PC-3 (cell line): Measurements from ENCODE around the gene CLDN1. TPM values are rescaled to one million over a fixed set of nuclear protein-coding genes. Genes with fewer than 3 reads are reported as not detected.

ENCODE experiments used
- ATAC-seq: fragments of 200-7000 bp; cut with Tn5 transposase; 2 replicates; pipeline ENCODE4 v1.9.1; 2020; ENCODE audit warnings: mild to moderate bottlenecking, moderate library complexity
- BruUV-seq: library from RNA; stranded (reverse); fragments of 400-500 nt; replicated peaks from 2 replicates; lab custom pipeline; 2021; lab: Mats Ljungman, UMichigan
- CTCF ChIA-PET: fragments of 300-600 bp; sonication (Branson Sonifier 250); formaldehyde crosslinking; loops from one replicate; lab custom pipeline; 2022; ENCODE audit warnings: antibody characterized with exemption; lab: Charles Lee
- POLR2A ChIA-PET: fragments of 300-600 bp; sonication (Branson Sonifier 250); formaldehyde crosslinking; loops from one replicate; lab custom pipeline; 2022; ENCODE audit warnings: antibody characterized with exemption; ENCODE audit not compliant: unreplicated experiment; lab: Charles Lee
- DNase-seq: peaks from one replicate; pipeline ENCODE4 v3.0.0-alpha.2; 2015
- H2AFZ ChIP-seq: fragments of 300-600 bp; sonication (generic); 2 replicates; pipeline ENCODE4 v1.6.0; 2016; ENCODE audit warnings: antibody characterized with exemption, low read length
- H3F3A ChIP-seq: fragments of 300-600 bp; sonication (generic); one replicate; pipeline ENCODE4 v1.6.0; 2017; ENCODE audit warnings: antibody characterized with exemption, low read length, control low read depth, mild to moderate bottlenecking; ENCODE audit not compliant: unreplicated experiment
- H3K27ac ChIP-seq: fragments of 300-600 bp; sonication (generic); 2 replicates; pipeline ENCODE4 v1.5.1; 2016; ENCODE audit warnings: mild to moderate bottlenecking, low read length
- H3K27me3 ChIP-seq: fragments of 300-600 bp; sonication (generic); 2 replicates; pipeline ENCODE4 v1.6.1; 2016; ENCODE audit warnings: low read length, mixed read lengths
- H3K36me3 ChIP-seq: fragments of 300-600 bp; sonication (generic); 2 replicates; pipeline ENCODE4 v1.6.1; 2016; ENCODE audit warnings: low read depth, mixed run types, low read length, mixed read lengths
- H3K4me1 ChIP-seq: fragments of 300-600 bp; sonication (generic); 2 replicates; pipeline ENCODE4 v1.5.1; 2016; ENCODE audit warnings: low read length; ENCODE audit not compliant: insufficient read depth
- H3K4me2 ChIP-seq: fragments of 300-600 bp; sonication (generic); 2 replicates; pipeline ENCODE4 v1.6.0; 2016; ENCODE audit warnings: low read length
- H3K4me3 ChIP-seq: fragments of 300-600 bp; sonication (generic); 2 replicates; pipeline ENCODE4 v1.5.1; 2016; ENCODE audit warnings: mild to moderate bottlenecking, low read length, mixed read lengths
- H3K79me2 ChIP-seq: fragments of 300-600 bp; sonication (generic); 2 replicates; pipeline ENCODE4 v1.6.1; 2017; ENCODE audit warnings: low read length, mixed read lengths
- H3K9ac ChIP-seq: fragments of 300-600 bp; sonication (generic); 2 replicates; pipeline ENCODE4 v1.6.0; 2016; ENCODE audit warnings: mild to moderate bottlenecking, low read length
- H3K9me2 ChIP-seq: fragments of 300-600 bp; sonication (generic); replicated peaks from 2 replicates; pipeline ENCODE4 v1.6.1; 2016; ENCODE audit warnings: mixed run types, low read length, mixed read lengths
- H3K9me3 ChIP-seq: fragments of 300-600 bp; sonication (generic); 2 replicates; pipeline ENCODE4 v1.6.1; 2016; ENCODE audit warnings: low read length, mixed read lengths
- H4K20me1 ChIP-seq: fragments of 300-600 bp; sonication (generic); 2 replicates; pipeline ENCODE4 v1.6.1; 2016; ENCODE audit warnings: low read length, mixed read lengths
- EZH2 ChIP-seq: fragments of 300-600 bp; sonication (generic); IDR thresholded peaks from one replicate; pipeline ENCODE4 v1.6.1; 2017; ENCODE audit warnings: antibody characterized with exemption, mild to moderate bottlenecking, low read length; ENCODE audit not compliant: unreplicated experiment
- EZH2phosphoT487 ChIP-seq: fragments of 300-600 bp; sonication (generic); IDR thresholded peaks from 2 replicates; pipeline ENCODE4 v1.6.1; 2018; ENCODE audit warnings: mild to moderate bottlenecking, antibody characterized with exemption, low read length, borderline replicate concordance
- intact Hi-C: fragments of 100-400 bp; cut with micrococcal nuclease; formaldehyde crosslinking; loops from 2 replicates; pipeline ENCODE4 v1.9.0; 2023
- total RNA-seq: library from RNA; depleted of rRNA; stranded (reverse); fragments of >200 nt; gene quantifications from 2 replicates; pipeline ENCODE4 v1.2.3, GENCODE V29; 2014
- TF ChIP-seq, protein P1 (sequence below): fragments of 300-600 bp; sonication (generic); conservative IDR thresholded peaks from 2 replicates; pipeline ENCODE4 v1.5.1; 2017; ENCODE audit warnings: antibody characterized with exemption, low read depth, mild to moderate bottlenecking, low read length

CLDN1 gene
- total RNA-seq, 1 experiment from 2014 or later = 6.8 TPM

DNA sequence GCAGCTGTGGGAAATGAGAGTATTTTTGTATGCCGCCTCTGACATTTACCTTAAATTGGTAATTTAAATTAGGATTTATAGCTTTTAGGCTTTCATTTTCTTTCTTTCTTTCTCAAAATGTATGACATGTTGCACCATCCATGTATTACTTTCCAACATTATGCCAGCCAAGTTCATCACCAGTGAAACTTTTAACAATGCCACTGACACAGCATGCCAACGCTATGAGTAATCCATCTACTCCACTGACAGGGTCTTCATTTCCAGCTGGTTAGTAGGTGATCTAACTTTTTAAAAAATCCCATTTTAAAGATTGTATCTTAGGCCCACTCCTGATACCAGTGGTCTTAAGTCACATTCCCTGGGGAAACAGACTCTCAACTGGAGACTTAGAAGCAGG lies 43.9 kb upstream of the CLDN1 start:
- no peaks in the 10 kb centered on the region for H3F3A ChIP-seq
- DNase-seq = peak; percentile 70
- no peak overlapping the region for H3K9ac ChIP-seq
- H3K27me3 ChIP-seq = no peaks in the 10 kb centered on the region
- H3K4me3 ChIP-seq = no peak overlapping the region
- H3K79me2 ChIP-seq = no peaks in the 10 kb centered on the region
- no peaks in the 10 kb centered on the region for H4K20me1 ChIP-seq
- no peak overlapping the region for H2AFZ ChIP-seq
- H3K9me3 ChIP-seq = no peaks in the 10 kb centered on the region
- intact Hi-C loops = no loop called here
- ATAC-seq = peak; percentile 64
- H3K9me2 ChIP-seq = no peaks in the 10 kb centered on the region
- H3K4me1 ChIP-seq = peaks cover 16% of the 10 kb centered on the region
- TF ChIP-seq EZH2phosphoT487 (no peak), EZH2 (no peak)
- TF ChIP-seq, protein P1, sequence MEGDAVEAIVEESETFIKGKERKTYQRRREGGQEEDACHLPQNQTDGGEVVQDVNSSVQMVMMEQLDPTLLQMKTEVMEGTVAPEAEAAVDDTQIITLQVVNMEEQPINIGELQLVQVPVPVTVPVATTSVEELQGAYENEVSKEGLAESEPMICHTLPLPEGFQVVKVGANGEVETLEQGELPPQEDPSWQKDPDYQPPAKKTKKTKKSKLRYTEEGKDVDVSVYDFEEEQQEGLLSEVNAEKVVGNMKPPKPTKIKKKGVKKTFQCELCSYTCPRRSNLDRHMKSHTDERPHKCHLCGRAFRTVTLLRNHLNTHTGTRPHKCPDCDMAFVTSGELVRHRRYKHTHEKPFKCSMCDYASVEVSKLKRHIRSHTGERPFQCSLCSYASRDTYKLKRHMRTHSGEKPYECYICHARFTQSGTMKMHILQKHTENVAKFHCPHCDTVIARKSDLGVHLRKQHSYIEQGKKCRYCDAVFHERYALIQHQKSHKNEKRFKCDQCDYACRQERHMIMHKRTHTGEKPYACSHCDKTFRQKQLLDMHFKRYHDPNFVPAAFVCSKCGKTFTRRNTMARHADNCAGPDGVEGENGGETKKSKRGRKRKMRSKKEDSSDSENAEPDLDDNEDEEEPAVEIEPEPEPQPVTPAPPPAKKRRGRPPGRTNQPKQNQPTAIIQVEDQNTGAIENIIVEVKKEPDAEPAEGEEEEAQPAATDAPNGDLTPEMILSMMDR = no peak
- no peaks in the 10 kb centered on the region for H3K36me3 ChIP-seq
- BruUV-seq = no TSS peak
- ChIA-PET CTCF (interaction anchor here (0.8 kb wide), 1 partner anchor 18 kb away, joined by 3 read pairs; no protein-coding TSS in a partner anchor), POLR2A (no interaction called here)
- no peak overlapping the region for H3K27ac ChIP-seq
- H3K4me2 ChIP-seq = no peak overlapping the region

DNA sequence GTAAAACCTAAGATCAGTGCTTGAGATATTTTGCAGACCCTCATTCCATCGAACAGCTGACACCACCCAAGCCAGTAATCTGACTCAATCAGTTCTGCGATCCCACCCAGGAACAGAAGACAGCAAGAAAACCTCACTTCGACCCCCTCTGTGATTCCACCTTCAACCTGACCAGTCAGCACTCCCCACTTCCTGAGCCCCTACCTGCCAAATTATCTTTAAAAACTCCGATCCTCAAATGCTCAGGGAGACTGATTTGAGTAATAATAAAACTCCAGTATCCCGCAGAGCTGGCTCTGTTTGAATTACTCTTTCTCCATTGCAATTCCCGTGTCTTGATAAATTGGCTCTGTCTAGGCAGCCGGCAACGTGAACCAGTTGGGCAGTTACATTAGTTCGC lies 40.0 kb upstream of the CLDN1 start:
- Histone ChIP-seq H3K9me2 (no peaks in the 10 kb centered on the region), H3K27ac (no peak overlapping the region), H3K79me2 (no peaks in the 10 kb centered on the region), H3F3A (no peaks in the 10 kb centered on the region), H3K36me3 (no peaks in the 10 kb centered on the region), H4K20me1 (no peaks in the 10 kb centered on the region), H2AFZ (no peak overlapping the region), H3K9me3 (no peaks in the 10 kb centered on the region), H3K4me2 (no peak overlapping the region), H3K4me3 (no peak overlapping the region), H3K27me3 (no peaks in the 10 kb centered on the region), H3K4me1 (peaks cover 15% of the 10 kb centered on the region), H3K9ac (no peak overlapping the region)
- ATAC-seq = no peak
- BruUV-seq = no TSS peak
- DNase-seq = no peak
- TF ChIP-seq, protein P1 = no peak
- TF ChIP-seq EZH2phosphoT487 (no peak), EZH2 (no peak)
- POLR2A ChIA-PET = no interaction called here
- CTCF ChIA-PET = no interaction called here
- intact Hi-C loops = no loop called here

DNA sequence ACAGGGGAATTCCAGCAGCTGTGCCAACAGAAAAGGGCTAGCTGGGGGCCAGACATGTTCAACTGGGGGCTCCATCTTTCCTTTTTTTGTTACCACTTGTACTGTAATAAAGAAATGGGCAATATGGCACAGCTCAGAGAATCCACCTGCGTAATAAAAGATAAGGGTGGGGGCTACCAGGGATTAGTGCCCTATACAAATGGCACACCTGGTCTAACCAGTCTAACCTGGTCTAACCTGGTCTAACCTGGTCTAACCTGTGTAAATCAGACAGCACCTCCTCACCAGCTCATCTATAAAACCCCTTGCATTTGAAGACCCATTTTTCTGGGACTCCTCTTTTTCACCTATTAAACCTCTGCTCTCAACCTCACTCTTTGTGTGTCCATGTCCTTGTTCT lies 39.5 kb upstream of the CLDN1 start:
- Histone ChIP-seq H3K4me1 (peaks cover 15% of the 10 kb centered on the region), H3K9ac (no peak overlapping the region), H3K27me3 (no peaks in the 10 kb centered on the region), H4K20me1 (no peaks in the 10 kb centered on the region), H3K79me2 (no peaks in the 10 kb centered on the region), H3F3A (no peaks in the 10 kb centered on the region), H2AFZ (no peak overlapping the region), H3K27ac (no peak overlapping the region), H3K9me3 (no peaks in the 10 kb centered on the region), H3K4me2 (no peak overlapping the region), H3K36me3 (no peaks in the 10 kb centered on the region), H3K9me2 (no peaks in the 10 kb centered on the region), H3K4me3 (no peak overlapping the region)
- ChIA-PET POLR2A (interaction anchor here (0.6 kb wide), 1 partner anchor 25 kb away, joined by 3 read pairs; no protein-coding TSS in a partner anchor), CTCF (no interaction called here)
- BruUV-seq = no TSS peak
- DNase-seq (no peak), ATAC-seq (no peak)
- no peak for TF ChIP-seq EZH2
- TF ChIP-seq EZH2phosphoT487 = no peak
- TF ChIP-seq, protein P1 = no peak
- intact Hi-C loops = no loop called here
